Measurements from ENCODE around the gene PAXX.
"Not testable (repeated sequence)": the region's sequence is repeated elsewhere in the genome, so short reads cannot be mapped to it uniquely, and the experiment has no call there.

Gene PAXX

DNA sequence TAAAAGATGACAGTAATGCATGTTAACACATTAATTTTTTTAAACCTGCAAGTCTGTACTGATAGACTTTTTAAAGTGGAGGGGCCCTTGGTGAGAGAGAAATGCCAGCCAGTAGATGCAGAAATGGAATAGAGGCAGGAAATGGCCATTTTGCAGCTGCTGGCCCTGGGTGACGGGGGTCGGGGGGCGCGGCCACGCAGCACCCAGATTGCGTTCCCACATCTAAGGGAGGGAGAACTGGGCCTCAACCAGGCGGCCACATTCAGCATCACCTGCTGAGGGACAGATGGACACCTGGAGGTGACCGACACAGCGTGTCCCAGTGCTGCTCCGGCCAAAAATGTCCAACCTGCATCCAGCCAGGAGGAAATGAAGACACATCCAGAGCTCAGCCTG is 10.4 kb downstream of the PAXX start:
- no peak for DNase-seq

DNA sequence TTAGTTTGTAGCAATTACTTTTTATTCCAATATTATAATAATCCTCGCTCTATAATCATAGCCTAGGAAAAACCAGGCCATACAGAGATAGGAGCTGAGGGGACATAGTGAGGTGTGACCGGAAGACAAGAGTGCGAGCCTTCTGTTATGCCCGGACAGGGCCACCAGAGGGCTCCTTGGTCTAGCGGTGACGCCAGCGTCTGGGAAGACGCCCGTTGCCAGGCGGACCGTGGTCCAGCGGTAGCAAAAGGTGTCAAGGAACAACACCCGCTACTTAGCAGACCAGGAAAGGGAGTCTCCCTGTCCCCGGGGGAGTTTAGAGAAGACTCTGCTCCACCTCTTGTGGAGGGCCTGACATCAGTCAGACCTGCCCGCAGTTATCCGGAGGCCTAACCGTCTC is 12.1 kb downstream of the PAXX start:
- DNase-seq, result not testable (repeated sequence)

DNA sequence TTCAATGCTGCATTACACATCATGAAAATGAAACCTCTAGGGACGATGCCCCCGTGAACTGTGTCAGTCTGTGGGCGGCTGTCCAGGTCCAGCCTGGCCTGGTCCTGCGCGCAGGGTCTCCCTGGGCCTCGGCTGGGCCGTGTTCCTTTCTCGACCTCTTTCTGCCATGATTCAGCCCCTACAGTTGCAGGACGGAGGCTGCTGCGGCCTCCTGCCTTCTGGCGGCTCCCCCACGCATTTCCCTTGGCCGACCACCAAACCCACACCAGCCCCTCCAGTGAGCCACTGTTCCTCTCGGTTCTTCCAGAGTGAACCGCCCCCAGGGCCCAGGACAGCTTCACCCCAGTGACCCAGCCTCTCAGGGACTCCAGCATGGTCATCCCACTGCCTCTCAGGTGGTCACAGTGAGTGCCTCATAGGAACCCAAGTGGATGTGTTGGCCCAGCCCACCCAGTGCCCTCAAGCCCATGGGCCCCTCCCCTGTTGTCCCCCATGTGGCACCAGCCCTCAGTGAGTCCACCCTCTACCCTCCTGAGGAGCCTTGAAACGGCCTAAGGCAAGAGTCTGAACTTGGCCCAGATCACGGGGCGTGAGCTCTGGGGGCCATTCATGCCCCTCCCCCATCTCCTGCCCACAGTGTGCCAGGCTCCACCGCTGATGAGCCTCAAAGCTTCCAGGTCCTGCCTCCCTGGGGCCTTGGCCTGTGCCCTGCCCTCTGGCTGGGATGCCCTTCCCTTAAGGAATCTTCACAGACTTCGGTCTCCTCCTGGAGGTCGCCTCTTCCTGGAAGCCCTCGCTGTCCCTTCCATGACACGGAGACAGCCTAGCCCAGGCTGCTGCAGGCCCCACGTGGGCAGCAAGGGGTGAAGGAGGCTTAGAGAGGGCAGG is 14.1 kb downstream of the PAXX start:
- peak in 3 of 14 donors; percentile 12 to 56 (median 42) for DNase-seq

DNA sequence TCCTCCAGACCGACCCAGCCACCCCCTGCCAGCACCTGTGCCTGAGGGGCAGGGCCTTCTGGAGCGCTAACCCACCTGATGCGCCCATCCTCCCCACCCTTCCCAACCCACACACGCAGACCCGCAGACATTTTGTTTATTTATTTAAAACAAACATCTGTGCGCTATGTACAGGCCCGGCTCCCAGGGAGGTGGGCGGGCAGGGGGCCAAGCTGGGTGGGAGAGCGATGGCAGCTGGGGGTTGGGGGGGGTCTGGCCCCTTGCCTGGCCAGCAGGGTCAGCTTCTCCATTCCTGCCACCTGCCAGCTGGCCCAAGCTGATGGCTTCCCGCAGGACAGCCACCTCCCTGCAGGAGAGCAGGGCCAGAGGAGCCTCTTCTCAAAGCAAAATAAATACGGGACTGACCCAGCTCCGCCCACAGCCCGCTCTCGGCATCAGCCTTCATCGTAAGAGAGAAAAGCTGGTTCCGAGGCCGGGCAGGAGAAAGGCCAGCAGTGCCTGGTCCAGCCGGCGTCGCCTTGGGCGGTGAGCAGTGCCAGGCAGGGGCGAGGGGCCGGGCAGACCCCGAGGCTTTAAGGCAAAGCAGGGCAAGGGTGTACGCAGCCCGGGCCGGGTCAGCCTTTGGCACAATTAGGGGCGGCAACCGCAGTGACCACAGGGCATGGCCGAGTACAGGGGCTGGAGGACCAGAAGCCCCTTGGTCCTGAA is 15.0 kb downstream of the PAXX start:
- no peak for DNase-seq

GRCh38 chr9:137007816-137008270 is 15.6 kb downstream of the PAXX start:
- DNase-seq, result no peak

GRCh38 chr9:137008312-137008711 is 16.1 kb downstream of the PAXX start:
- no peak for DNase-seq

DNA sequence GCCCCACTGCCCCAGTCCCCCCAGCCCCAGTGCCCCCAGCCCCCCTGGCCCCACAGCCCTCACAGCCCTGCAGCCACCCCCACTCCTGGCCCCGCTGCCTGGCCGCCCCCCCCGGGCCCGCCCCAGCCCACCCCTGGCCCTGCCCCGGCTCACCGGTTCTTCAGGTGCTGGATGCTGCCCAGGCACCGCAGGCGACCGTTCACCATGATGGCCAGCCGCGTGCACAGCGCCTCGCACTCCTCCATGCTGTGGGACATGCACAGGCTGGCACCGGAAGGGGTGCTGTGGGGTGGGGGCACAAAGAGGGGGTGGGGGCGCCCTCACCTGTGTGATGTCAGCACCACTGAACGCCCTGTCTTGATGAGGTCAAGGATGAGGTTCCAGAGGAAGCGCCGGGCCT is 17.0 kb downstream of the PAXX start:
- no peak for DNase-seq

- DNase-seq, result no peak
These were observed 17.9 kb downstream of the PAXX start for GRCh38 chr9:137009938-137010732.

- DNase-seq, result no peak
These were observed 18.9 kb downstream of the PAXX start for GRCh38 chr9:137011156-137011555.

GRCh38 chr9:137011907-137012675 is 19.9 kb downstream of the PAXX start:
- DNase-seq, result no peak

GRCh38 chr9:137012694-137013570 is 20.7 kb downstream of the PAXX start:
- no peak for DNase-seq

DNA sequence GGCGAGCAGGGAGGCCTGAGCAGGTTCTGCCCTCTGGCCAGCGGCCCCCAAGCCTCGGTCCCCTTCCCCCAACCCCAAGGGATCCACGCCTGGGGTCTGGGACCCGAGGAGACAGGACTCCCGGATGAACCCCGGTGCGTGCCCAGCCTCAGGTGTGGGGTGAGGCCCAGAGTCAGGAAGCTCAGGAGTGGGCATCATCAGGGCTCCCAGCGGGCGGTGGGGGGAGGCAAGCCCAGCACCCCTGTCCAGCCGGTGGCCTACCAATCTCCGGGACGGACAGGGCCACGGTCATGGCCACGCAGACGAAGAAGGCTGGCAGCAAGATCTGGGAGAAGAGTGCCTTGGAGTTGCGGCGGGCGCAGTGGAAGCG is 21.3 kb downstream of the PAXX start:
- DNase-seq, result no peak

- no peak for DNase-seq
These were observed 21.9 kb downstream of the PAXX start for GRCh38 chr9:137014166-137014565.

GRCh38 chr9:137014776-137015539 is 22.7 kb downstream of the PAXX start:
- no peak for DNase-seq

DNA sequence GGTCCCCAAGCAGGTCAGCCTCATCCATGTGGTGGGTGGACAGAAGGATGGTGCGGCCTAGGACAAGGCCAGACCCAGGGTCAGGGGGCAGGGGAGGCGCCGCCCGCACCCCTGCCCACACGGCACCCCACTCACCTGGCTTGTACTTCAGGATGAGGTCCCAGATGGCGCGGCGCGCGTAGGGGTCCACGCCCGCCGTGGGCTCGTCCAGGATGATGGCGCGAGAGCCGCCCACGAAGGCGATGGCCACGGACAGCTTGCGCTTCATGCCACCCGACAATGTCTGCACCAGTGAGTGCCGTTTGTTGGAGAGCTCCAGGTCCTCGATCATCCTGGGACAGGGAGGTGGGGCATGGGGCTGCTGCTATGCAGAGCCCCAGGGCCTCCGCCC is 23.3 kb downstream of the PAXX start:
- DNase-seq, result no peak

DNA sequence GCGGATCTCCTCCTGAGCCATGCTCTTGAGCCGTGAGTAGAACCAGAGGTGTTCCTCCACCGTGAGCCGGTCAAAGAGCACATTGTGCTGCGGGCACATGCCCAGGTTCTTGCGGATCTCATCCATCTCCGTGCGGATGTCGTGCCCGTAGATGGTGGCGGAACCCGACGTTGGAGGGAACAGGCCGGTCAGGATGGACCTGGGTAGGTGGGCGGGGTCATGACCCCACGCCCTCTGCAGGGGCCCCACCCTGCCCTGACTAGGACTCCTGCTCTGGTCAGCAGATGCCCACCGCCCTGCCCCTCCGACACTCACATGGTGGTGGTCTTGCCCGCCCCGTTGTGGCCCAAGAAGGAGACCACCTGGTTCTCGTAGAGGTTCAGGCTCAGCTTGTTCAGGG is 23.8 kb downstream of the PAXX start:
- DNase-seq, result no peak

GRCh38 chr9:137016436-137016835 is 24.2 kb downstream of the PAXX start:
- DNase-seq, result no peak

GRCh38 chr9:137017071-137017470 is 24.8 kb downstream of the PAXX start:
- no peak for DNase-seq

DNA sequence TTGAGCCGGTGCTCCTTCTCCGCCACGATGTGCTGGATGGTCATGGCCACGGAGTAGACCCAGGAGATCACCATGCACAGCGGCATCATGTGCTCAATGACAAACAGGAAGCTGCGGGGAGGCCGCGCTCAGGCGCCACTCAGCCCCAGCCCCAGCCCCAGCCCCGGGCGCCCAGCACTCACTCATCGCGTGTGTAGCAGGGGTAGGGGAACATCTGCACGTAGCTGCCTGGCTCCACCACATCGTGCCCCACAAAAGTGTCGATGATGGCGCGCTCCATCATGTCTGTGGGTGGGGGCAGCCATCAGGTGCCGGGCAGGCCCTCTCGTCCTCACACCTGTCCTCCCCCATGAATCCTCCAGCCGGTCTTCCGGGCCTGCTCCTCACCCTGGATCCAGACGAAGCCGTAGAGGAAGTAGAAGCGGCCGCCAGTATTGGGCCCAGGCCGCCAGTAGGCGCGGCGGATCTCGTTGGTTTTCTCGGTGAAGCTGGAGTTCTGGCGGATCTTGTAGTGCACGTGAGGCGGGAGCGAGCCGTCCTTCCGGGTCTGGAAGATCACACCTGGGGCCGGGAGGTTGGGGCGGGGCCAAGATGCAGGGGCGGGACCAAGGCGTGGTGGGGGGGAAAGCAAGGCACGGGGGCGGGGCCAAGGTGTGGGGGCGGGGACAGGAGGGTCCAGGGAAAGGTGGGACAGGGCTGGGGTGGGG is 25.7 kb downstream of the PAXX start:
- DNase-seq, result no peak
